ENCODE results near the gene ACE. TPM values are rescaled to one million over a fixed set of nuclear protein-coding genes. Genes with fewer than 3 reads are reported as not detected.

ACE gene
- total RNA-seq, result 10 to 100 TPM; 48.5 to 87.3 TPM
- 10 to 100 TPM in 1 of 2 donors, 1 to 10 TPM in 1; 5.5 to 22.1 TPM for polyA plus RNA-seq
- long read RNA-seq, donor 1, full-length matches to known transcripts, result 4 of 17 reads
- long read RNA-seq, donor 1, partial matches to known transcripts, result 13 of 17 reads
- long read RNA-seq, donor 1, other reads (novel, unspliced or antisense), result 0 of 17 reads
- long read RNA-seq, donor 2, partial matches to known transcripts, result 6 of 7 reads
- long read RNA-seq, donor 2, other reads (novel, unspliced or antisense), result 0 of 7 reads
- long read RNA-seq, donor 3, partial matches to known transcripts, result 0 of 1 reads
- long read RNA-seq, donor 3, other reads (novel, unspliced or antisense), result 0 of 1 reads
- long read RNA-seq, donor 4, result 0 reads
- long read RNA-seq, donor 5, partial matches to known transcripts, result 13 of 16 reads
- long read RNA-seq, donor 5, other reads (novel, unspliced or antisense), result 0 of 16 reads

DNA sequence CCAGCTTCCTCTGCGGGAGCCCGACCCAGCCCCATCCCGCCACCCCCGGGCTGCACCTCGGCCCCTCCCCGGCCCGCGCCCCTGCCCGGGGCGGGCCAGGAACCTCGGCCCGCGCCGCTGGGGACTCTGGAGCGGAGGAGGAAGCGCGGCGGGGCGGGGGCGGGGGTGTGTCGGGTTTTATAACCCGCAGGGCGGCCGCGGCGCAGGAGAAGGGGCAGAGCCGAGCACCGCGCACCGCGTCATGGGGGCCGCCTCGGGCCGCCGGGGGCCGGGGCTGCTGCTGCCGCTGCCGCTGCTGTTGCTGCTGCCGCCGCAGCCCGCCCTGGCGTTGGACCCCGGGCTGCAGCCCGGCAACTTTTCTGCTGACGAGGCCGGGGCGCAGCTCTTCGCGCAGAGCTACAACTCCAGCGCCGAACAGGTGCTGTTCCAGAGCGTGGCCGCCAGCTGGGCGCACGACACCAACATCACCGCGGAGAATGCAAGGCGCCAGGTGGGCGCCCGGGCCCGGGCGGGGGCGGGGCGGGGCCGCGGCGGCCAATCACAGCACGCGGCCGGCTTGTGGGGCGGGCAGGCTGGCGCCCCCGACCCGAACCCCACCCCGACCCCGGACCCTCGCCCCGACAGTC, at the start of gene ACE:
TSS of gene ACE (plus strand) at position 208 of the 626 bp plus-strand sequence. CDS start at position 242, 34 bp downstream.
- no peaks in the 10 kb centered on the region for H3K36me3 ChIP-seq (ENCODE audit: control insufficient read depth in 4 of 4, insufficient read depth in 4 of 4, low read length in 4 of 4)
- WGBS, 2 donors, result 1% methylated on average over 60 to 78 of the region's 78 CpGs
- H3K9ac ChIP-seq (ENCODE audit: insufficient read depth in 1 of 2, low read length in 2 of 2), result no peak within 1 kb of the TSS
- H3K9me3 ChIP-seq (ENCODE audit: control insufficient read depth in 4 of 4, insufficient read depth in 3 of 4, low read length in 3 of 4), result no peaks in the 10 kb centered on the region
- H3K4me1 ChIP-seq (ENCODE audit: control insufficient read depth in 5 of 5, insufficient read depth in 5 of 5, low read length in 5 of 5), result peaks cover 0 to 20% (median 5%) of the 10 kb centered on the region in 5 donors
- TF ChIP-seq, protein P1, sequence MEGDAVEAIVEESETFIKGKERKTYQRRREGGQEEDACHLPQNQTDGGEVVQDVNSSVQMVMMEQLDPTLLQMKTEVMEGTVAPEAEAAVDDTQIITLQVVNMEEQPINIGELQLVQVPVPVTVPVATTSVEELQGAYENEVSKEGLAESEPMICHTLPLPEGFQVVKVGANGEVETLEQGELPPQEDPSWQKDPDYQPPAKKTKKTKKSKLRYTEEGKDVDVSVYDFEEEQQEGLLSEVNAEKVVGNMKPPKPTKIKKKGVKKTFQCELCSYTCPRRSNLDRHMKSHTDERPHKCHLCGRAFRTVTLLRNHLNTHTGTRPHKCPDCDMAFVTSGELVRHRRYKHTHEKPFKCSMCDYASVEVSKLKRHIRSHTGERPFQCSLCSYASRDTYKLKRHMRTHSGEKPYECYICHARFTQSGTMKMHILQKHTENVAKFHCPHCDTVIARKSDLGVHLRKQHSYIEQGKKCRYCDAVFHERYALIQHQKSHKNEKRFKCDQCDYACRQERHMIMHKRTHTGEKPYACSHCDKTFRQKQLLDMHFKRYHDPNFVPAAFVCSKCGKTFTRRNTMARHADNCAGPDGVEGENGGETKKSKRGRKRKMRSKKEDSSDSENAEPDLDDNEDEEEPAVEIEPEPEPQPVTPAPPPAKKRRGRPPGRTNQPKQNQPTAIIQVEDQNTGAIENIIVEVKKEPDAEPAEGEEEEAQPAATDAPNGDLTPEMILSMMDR (IDR thresholded peaks at IDR 0.05; ENCODE audit: control extremely low read depth, extremely low read depth), result no peak
- peak within 1 kb of the TSS; percentile 44 for H3K4me3 ChIP-seq
- peaks cover 0 to 29% (median 29%) of the 10 kb centered on the region in 3 donors for H3K27me3 ChIP-seq (ENCODE audit: control insufficient read depth in 3 of 3, insufficient read depth in 3 of 3, low read length in 2 of 3)
- DNase-seq (peak in 1 of 3 donors; percentile 49), ATAC-seq (ENCODE audit: insufficient read depth, low FRiP score) (peak; percentile 27)
- H3K27ac ChIP-seq (ENCODE audit: low read depth in 1 of 2, low read length in 1 of 2), result peak within 1 kb of the TSS in 1 of 2 donors; percentile 37

DNA sequence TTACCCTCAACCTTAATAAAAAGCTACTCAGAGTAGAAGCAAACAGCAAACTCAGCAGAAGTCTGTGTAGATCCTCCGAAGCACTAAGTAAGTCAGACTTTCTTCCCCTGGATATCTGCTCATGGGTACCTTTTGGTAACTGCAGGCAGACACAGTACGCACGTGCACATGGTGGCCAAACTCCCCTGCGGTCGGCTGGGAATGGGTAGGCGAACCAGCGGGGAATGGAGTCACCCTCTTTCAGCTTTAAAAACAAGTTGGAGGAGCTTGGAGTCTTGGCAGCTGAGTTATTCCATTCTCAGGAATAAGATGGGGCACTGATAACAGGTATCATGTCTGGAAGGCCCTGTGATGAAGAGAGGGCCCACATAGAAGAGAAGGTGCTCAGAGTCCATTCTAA, 47.1 kb upstream of the ACE start:
- ATAC-seq (ENCODE audit: insufficient read depth, low FRiP score), result no peak
- peaks cover 0 to 25% (median 10%) of the 10 kb centered on the region in 5 donors for H3K4me1 ChIP-seq (ENCODE audit: control insufficient read depth in 5 of 5, insufficient read depth in 5 of 5, low read length in 5 of 5)
- no peak overlapping the region for H3K27ac ChIP-seq (ENCODE audit: low read depth in 1 of 2, low read length in 1 of 2)
- H3K4me3 ChIP-seq, result no peak overlapping the region
- 92 to 97% methylated on average over 7 of the region's 7 CpGs for WGBS, 2 donors
- H3K9ac ChIP-seq (ENCODE audit: insufficient read depth in 1 of 2, low read length in 2 of 2), result no peak overlapping the region
- TF ChIP-seq, protein P1 (IDR thresholded peaks at IDR 0.05; ENCODE audit: control extremely low read depth, extremely low read depth), result no peak
- no peaks in the 10 kb centered on the region for H3K27me3 ChIP-seq (ENCODE audit: control insufficient read depth in 3 of 3, insufficient read depth in 3 of 3, low read length in 2 of 3)
- no peak for DNase-seq
- peaks cover 0 to 5% (median under 1%) of the 10 kb centered on the region in 4 donors for H3K36me3 ChIP-seq (ENCODE audit: control insufficient read depth in 4 of 4, insufficient read depth in 4 of 4, low read length in 4 of 4)
- H3K9me3 ChIP-seq (ENCODE audit: control insufficient read depth in 4 of 4, insufficient read depth in 3 of 4, low read length in 3 of 4), result no peaks in the 10 kb centered on the region

DNA sequence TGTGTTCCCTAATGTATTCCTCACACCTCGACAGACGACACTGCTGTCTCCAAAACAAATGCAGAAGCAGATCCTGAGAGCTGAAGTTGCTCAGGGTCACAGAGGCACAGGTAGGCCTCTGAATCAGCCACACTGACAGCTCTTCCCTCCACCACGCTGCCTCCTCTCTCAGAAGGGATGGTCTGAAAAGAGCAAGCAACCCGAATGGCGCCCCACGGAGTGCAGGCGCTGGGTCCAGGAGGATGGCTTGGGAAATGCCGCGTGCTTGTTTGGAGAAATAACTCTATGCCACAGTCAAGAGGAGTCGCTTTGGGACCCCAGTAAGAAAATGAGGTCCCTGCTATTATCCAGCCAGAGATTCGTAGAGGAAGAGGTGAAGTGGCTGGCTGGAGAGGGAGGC, 46.6 kb upstream of the ACE start:
- no peak for DNase-seq
- Histone ChIP-seq H3K27ac (ENCODE audit: low read depth in 1 of 2, low read length in 1 of 2) (no peak overlapping the region), H3K9ac (ENCODE audit: insufficient read depth in 1 of 2, low read length in 2 of 2) (no peak overlapping the region), H3K27me3 (ENCODE audit: control insufficient read depth in 3 of 3, insufficient read depth in 3 of 3, low read length in 2 of 3) (no peaks in the 10 kb centered on the region), H3K36me3 (ENCODE audit: control insufficient read depth in 4 of 4, insufficient read depth in 4 of 4, low read length in 4 of 4) (peaks cover 0 to 5% (median under 1%) of the 10 kb centered on the region in 4 donors), H3K9me3 (ENCODE audit: control insufficient read depth in 4 of 4, insufficient read depth in 3 of 4, low read length in 3 of 4) (no peaks in the 10 kb centered on the region), H3K4me1 (ENCODE audit: control insufficient read depth in 5 of 5, insufficient read depth in 5 of 5, low read length in 5 of 5) (peaks cover 0 to 26% (median 13%) of the 10 kb centered on the region in 5 donors), H3K4me3 (no peak overlapping the region)
- TF ChIP-seq, protein P1 (IDR thresholded peaks at IDR 0.05; ENCODE audit: control extremely low read depth, extremely low read depth), result no peak
- ATAC-seq (ENCODE audit: insufficient read depth, low FRiP score), result no peak
- WGBS, 2 donors, result 91% methylated on average over 11 of the region's 11 CpGs
